Measurements from ENCODE around the gene NUP50. TPM values are rescaled to one million over a fixed set of nuclear protein-coding genes. Genes with fewer than 3 reads are reported as not detected.
A peak's percentile ranks its signal among the peaks of the same experiment; 100 is the strongest.

Gene NUP50
- total RNA-seq, 1 donor from 2014 or later = 65.1 TPM

DNA sequence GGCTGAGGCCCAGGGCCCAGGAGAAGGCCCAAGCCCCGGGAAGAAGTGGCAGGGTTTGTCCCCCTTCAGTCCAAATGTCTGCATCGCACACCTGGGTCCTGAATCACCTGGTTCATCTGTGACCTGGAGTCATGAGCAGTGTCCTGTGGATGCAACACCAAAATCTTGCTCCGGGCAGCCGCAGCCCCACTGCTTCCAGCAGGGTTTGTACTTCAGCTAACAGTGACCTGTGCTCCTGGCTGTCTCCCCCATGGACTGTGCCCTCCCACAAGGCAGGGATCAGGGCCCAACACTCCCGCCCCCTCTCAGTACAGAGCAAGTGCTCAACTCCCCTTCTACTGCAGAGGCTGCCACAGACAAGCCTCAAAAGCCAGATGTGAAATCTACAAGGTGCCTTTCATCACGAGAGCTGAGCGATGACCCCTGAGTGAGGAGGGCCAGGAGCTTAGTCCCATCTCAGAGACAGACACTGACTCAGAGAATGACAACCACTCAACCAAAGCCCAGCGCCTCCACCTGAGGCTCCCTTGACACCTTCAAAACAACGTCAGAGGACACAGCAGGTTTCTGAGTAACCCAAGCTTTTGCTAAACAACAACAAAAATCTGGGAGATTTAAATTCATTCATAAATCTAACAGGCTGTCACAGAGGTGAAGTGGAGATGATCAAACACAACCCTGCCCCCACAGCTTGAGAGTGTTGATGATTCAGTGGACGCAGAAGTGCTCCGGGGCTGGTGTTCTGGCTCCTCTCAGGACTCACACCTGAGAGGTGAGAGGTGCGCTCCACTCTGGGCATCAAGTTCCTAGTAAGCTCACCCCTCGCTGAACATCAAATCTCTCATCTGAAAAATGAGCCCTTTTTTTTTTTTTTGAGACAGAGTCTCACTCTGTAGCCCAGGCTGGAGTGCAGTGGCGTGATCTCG is 73.6 kb downstream of the NUP50 start:
- H3K27ac Mint-ChIP-seq = peak overlapping the region; percentile 80

More for the DNA sequence above, 73.6 kb downstream of the NUP50 start:
- Mint-ChIP-seq H3K4me1 (ENCODE audit: low read depth) (peaks cover 8% of the 10 kb centered on the region), H3K4me3 (ENCODE audit: low read depth) (peak overlapping the region; percentile 21), H3K9me3 (ENCODE audit: low read depth) (no peaks in the 10 kb centered on the region), H3K36me3 (ENCODE audit: insufficient read depth) (peaks cover 1% of the 10 kb centered on the region), H3K27me3 (no peaks in the 10 kb centered on the region)
- no peak for DNase-seq (ENCODE audit: low spot score, unreplicated experiment)
- TF ChIP-seq, protein P1, sequence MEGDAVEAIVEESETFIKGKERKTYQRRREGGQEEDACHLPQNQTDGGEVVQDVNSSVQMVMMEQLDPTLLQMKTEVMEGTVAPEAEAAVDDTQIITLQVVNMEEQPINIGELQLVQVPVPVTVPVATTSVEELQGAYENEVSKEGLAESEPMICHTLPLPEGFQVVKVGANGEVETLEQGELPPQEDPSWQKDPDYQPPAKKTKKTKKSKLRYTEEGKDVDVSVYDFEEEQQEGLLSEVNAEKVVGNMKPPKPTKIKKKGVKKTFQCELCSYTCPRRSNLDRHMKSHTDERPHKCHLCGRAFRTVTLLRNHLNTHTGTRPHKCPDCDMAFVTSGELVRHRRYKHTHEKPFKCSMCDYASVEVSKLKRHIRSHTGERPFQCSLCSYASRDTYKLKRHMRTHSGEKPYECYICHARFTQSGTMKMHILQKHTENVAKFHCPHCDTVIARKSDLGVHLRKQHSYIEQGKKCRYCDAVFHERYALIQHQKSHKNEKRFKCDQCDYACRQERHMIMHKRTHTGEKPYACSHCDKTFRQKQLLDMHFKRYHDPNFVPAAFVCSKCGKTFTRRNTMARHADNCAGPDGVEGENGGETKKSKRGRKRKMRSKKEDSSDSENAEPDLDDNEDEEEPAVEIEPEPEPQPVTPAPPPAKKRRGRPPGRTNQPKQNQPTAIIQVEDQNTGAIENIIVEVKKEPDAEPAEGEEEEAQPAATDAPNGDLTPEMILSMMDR (IDR thresholded peaks at IDR 0.05; ENCODE audit: unreplicated experiment) = no peak

Small RNA genes within 50 kb of the gene (microRNA-seq; reads per million reads assigned to microRNA genes)
- 5.4 reads per million for gene MIR1249 (ENCODE audit: borderline number of aligned reads, unreplicated experiment)

Other genes with a start within 250 kb of the NUP50 start
- gene PHF21B, start 153.9 kb upstream of the NUP50 start, total RNA-seq = 34.8 and 37.4 TPM in 2 replicates
- gene KIAA0930, start 77.0 kb downstream of the NUP50 start, total RNA-seq = 44.1 and 45.3 TPM in 2 replicates
- gene UPK3A, start 121.0 kb downstream of the NUP50 start, total RNA-seq = 0.57 and 1.9 TPM in 2 replicates
- gene FAM118A, start 146.0 kb downstream of the NUP50 start, total RNA-seq = 122 and 131 TPM in 2 replicates
- not detected in 2 replicates for gene SMC1B, start 249.7 kb downstream of the NUP50 start, total RNA-seq
- gene RIBC2, start 249.8 kb downstream of the NUP50 start, total RNA-seq = 6.7 and 7.0 TPM in 2 replicates

Data from progenitor cell of endocrine pancreas (in vitro differentiated cells).